NCI-H82 treated with DMSO at 0.1 percent for 48 hours (cell line): ENCODE measurements around the gene TTC1.
"Not testable (repeated sequence)": the region's sequence is repeated elsewhere in the genome, so short reads cannot be mapped to it uniquely, and the experiment has no call there.

Experiments used
- DNase-seq: peaks from one replicate; lab custom pipeline; 2025; ENCODE audit not compliant: unreplicated experiment; lab: John Stamatoyannopoulos, UW

Gene TTC1

GRCh38 chr5:160039810-160040470 is 31.0 kb downstream of the TTC1 start:
- no peak for DNase-seq

GRCh38 chr5:160040471-160040835 is 31.5 kb downstream of the TTC1 start:
- no peak for DNase-seq

GRCh38 chr5:160042671-160043070 is 33.7 kb downstream of the TTC1 start:
- no peak for DNase-seq

GRCh38 chr5:160044391-160044804 is 35.5 kb downstream of the TTC1 start:
- DNase-seq: no peak

GRCh38 chr5:160044967-160045366 is 36.0 kb downstream of the TTC1 start:
- no peak for DNase-seq

GRCh38 chr5:160047423-160047822 is 38.5 kb downstream of the TTC1 start:
- DNase-seq: no peak

GRCh38 chr5:160048131-160048530 is 39.2 kb downstream of the TTC1 start:
- DNase-seq: no peak

- no peak for DNase-seq
Observed at GRCh38 chr5:160049099-160049498, 40.2 kb downstream of the TTC1 start.

- no peak for DNase-seq
Observed at GRCh38 chr5:160054047-160054446, 45.1 kb downstream of the TTC1 start.

- no peak for DNase-seq
Observed at GRCh38 chr5:160054831-160055230, 45.9 kb downstream of the TTC1 start.

GRCh38 chr5:160057256-160057655 is 48.3 kb downstream of the TTC1 start:
- no peak for DNase-seq

- no peak for DNase-seq
Observed at GRCh38 chr5:160060001-160060400, 51.1 kb downstream of the TTC1 start.

GRCh38 chr5:160061770-160062169 is 52.8 kb downstream of the TTC1 start:
- no peak for DNase-seq

- DNase-seq: no peak
Observed at GRCh38 chr5:160064417-160064810, 55.5 kb downstream of the TTC1 start.

- DNase-seq: no peak
Observed at GRCh38 chr5:160064995-160065614, 56.2 kb downstream of the TTC1 start.

- DNase-seq: not testable (repeated sequence)
Observed at GRCh38 chr5:160069120-160069519, 60.2 kb downstream of the TTC1 start.

- no peak for DNase-seq
Observed at GRCh38 chr5:160071516-160071915, 62.6 kb downstream of the TTC1 start.

- no peak for DNase-seq
Observed at GRCh38 chr5:160071916-160072315, 63.0 kb downstream of the TTC1 start.

GRCh38 chr5:160075073-160075472 is 66.1 kb downstream of the TTC1 start:
- DNase-seq: no peak

- no peak for DNase-seq
Observed at GRCh38 chr5:160076997-160077396, 68.1 kb downstream of the TTC1 start.

GRCh38 chr5:160079753-160080152 is 70.8 kb downstream of the TTC1 start:
- no peak for DNase-seq

- DNase-seq: no peak
Observed at GRCh38 chr5:160081495-160081894, 72.6 kb downstream of the TTC1 start.
